Testis (tissue), 2 donors: ENCODE data around the gene SHISA2.

Experiments
- POLR2A ChIP-seq: fragments of 450-650 bp; IDR thresholded peaks from one replicate; pipeline ENCODE4 v1.6.1; 2017; ENCODE audit warnings: antibody characterized with exemption, mild to moderate bottlenecking, moderate library complexity
- TF ChIP-seq, protein P1 (sequence below), 3 experiments: fragments of 450-650 bp in 2 of 3; fragments of 200-600 bp in 1 of 3; sonication (generic) in 1 of 3; IDR thresholded peaks; one replicate each; pipeline ENCODE4 v1.5.1; 2016 to 2019; ENCODE audit warnings: antibody characterized with exemption in 3 of 3, mild to moderate bottlenecking in 2 of 3, moderate library complexity in 1 of 3

GRCh38 chr13:26019881-26020870 lies 31.6 kb downstream of the SHISA2 start:
- TF ChIP-seq, protein P1, sequence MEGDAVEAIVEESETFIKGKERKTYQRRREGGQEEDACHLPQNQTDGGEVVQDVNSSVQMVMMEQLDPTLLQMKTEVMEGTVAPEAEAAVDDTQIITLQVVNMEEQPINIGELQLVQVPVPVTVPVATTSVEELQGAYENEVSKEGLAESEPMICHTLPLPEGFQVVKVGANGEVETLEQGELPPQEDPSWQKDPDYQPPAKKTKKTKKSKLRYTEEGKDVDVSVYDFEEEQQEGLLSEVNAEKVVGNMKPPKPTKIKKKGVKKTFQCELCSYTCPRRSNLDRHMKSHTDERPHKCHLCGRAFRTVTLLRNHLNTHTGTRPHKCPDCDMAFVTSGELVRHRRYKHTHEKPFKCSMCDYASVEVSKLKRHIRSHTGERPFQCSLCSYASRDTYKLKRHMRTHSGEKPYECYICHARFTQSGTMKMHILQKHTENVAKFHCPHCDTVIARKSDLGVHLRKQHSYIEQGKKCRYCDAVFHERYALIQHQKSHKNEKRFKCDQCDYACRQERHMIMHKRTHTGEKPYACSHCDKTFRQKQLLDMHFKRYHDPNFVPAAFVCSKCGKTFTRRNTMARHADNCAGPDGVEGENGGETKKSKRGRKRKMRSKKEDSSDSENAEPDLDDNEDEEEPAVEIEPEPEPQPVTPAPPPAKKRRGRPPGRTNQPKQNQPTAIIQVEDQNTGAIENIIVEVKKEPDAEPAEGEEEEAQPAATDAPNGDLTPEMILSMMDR (IDR thresholded peaks at IDR 0.05): no peak
- no peak for TF ChIP-seq POLR2A
